ENCODE measurements around the gene PTGIR.

DNA sequence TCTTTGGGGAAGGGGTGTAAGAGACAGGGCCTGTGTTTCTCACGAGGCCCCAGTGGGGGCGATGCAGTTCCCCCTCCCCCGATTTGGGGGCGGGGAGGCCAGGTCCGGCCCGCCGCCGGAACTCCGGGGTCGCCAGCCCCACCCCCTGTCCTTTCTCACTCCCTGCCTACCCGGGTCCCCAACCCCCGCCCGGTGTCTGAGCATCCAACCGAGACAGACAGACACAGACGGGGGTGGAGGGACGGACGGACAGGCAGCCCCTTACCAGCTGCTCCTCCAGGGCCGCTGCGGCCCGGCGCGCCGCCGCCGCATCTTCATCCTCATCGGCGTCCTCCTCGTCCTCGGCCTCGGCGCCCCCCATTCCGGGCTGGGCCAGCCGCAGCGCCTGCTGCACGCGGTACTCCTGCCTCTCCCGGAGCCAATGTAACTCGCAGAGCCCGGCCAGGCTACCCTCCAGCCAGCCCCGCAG lies 35.7 kb upstream of the PTGIR start:
- TF ChIP-seq CTCF (IDR thresholded peaks at IDR 0.05), result no peak
- TF ChIP-seq POLR2A (IDR thresholded peaks at IDR 0.05), result no peak
- TF ChIP-seq POLR2AphosphoS5 (IDR thresholded peaks at IDR 0.05), result no peak
- TF ChIP-seq EP300 (IDR thresholded peaks at IDR 0.05; ENCODE audit: low read depth), result no peak

Data from transverse colon (tissue), 4 donors.